Tibial artery (tissue), 4 donors: ENCODE measurements around the gene DLG2.

Experiments
- DNase-seq, 2 donors: peaks; one replicate each; pipeline ENCODE4 v3.0.0-alpha.2; 2019
- H3K27ac ChIP-seq, 2 donors: fragments of 200-600 bp; sonication (generic) in 1 of 2; 1 replicate in 1 of 2; 2 replicates in 1 of 2; pipeline ENCODE4 v1.5.1; 2018 to 2019; ENCODE audit warnings: mild to moderate bottlenecking in 1 of 2
- H3K27me3 ChIP-seq, 2 donors: fragments of 200-600 bp; sonication (generic) in 1 of 2; one replicate each; pipeline versions ENCODE4 v1.5.1 to v1.6.0; 2016 to 2019
- H3K36me3 ChIP-seq, 3 donors: fragments of 200-600 bp; sonication (generic) in 2 of 3; one replicate each; pipeline ENCODE4 v1.5.1; 2016 to 2019; ENCODE audit warnings: mild to moderate bottlenecking in 2 of 3
- H3K4me1 ChIP-seq, 4 donors: fragments of 200-600 bp; sonication (generic) in 2 of 4; 1 replicate in 3 of 4; 2 replicates in 1 of 4; pipeline ENCODE4 v1.5.1; 2016 to 2019
- H3K4me3 ChIP-seq, 2 donors: fragments of 200-600 bp; sonication (generic) in 1 of 2; 1 replicate in 1 of 2; 2 replicates in 1 of 2; pipeline ENCODE4 v1.5.1; 2018 to 2019; ENCODE audit warnings: mild to moderate bottlenecking in 2 of 2
- H3K9me3 ChIP-seq, 3 donors: fragments of 200-600 bp; sonication (generic) in 1 of 3; one replicate each; pipeline ENCODE4 v1.5.1; 2016 to 2019
- CTCF ChIP-seq, 2 experiments: fragments of 200-600 bp in 1 of 2; fragments of 450-650 bp in 1 of 2; IDR thresholded peaks; one replicate each; pipeline ENCODE4 v1.5.1; 2017 to 2019; ENCODE audit warnings: antibody characterized with exemption in 2 of 2, mild to moderate bottlenecking in 1 of 2, moderate library complexity in 1 of 2
- intact Hi-C: fragments of 100-400 bp; cut with DNase I; formaldehyde crosslinking; loops from one replicate; pipeline ENCODE4 v1.15.0; 2023; ENCODE audit warnings: low total_unique reads

Gene DLG2

DNA sequence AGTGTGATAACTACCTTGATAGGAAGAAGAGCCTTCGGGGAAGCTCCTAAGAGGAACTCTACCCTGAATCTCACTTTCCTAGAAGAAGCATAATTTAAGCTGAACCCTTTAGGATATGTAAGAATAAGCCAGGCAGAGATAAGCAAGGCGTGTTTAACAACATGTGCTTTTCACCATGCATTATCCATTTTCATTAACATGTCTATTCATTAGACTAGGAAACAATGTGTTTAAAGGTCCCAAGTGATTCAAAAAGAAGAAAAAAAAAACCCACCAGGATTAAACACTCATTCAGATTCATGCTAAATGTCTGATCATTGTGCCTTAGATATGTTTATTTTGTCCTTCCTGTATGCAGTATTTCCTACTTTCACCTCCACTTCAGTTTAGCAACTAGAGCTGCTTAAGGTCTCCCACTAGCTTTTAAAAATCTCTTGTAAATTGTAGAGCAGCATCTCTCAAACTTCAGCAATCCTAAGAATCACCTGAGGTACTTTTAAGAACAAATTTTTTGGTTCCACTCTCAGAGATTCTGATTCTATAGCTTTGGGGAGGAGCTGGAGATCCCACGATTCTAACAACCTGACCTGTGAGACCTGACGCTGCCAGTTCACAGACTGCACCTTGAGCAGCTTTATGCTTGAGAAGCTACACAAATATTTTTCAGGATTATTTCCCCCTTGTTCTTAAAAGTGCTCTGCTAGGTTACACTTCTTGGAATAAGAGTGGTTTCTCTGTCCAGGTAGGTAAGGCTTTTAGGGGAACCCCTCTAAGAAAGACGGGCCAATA, 1385.6 kb downstream of the DLG2 start:
- Histone ChIP-seq H3K4me1 (no peaks in the 10 kb centered on the region), H3K9me3 (no peaks in the 10 kb centered on the region), H3K27me3 (no peaks in the 10 kb centered on the region), H3K27ac (no peak overlapping the region), H3K4me3 (no peak overlapping the region), H3K36me3 (no peaks in the 10 kb centered on the region)
- intact Hi-C loops, result no loop called here
- no peak for TF ChIP-seq CTCF (IDR thresholded peaks at IDR 0.05)
- no peak for DNase-seq

- Histone ChIP-seq H3K9me3 (no peaks in the 10 kb centered on the region), H3K4me3 (no peak overlapping the region), H3K27ac (no peak overlapping the region), H3K36me3 (no peaks in the 10 kb centered on the region), H3K4me1 (no peaks in the 10 kb centered on the region), H3K27me3 (no peaks in the 10 kb centered on the region)
- no peak for TF ChIP-seq CTCF (IDR thresholded peaks at IDR 0.05)
- intact Hi-C loops, result no loop called here
- DNase-seq, result no peak
These were observed 1386.3 kb downstream of the DLG2 start for GRCh38 chr11:84240847-84241246.

DNA sequence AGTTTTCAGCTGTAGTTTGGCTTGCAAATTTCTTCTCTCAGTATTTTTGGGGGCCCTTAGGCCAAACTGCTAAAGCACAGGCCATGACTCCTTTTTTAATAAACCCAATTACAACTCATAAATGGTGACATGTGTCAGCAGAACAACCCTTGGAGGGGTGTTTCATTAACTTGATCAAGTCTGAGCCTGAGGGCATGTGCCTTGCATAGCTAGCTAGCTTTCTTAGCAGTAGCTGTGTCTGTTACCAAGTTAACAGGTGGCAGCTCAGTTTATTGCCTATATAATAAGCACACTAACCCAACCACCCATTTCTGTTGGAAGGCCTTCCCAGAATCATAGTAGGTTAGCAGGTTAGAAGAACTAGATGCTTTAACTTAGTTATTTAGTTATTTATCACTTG, 1390.7 kb downstream of the DLG2 start:
- DNase-seq, result no peak

DNA sequence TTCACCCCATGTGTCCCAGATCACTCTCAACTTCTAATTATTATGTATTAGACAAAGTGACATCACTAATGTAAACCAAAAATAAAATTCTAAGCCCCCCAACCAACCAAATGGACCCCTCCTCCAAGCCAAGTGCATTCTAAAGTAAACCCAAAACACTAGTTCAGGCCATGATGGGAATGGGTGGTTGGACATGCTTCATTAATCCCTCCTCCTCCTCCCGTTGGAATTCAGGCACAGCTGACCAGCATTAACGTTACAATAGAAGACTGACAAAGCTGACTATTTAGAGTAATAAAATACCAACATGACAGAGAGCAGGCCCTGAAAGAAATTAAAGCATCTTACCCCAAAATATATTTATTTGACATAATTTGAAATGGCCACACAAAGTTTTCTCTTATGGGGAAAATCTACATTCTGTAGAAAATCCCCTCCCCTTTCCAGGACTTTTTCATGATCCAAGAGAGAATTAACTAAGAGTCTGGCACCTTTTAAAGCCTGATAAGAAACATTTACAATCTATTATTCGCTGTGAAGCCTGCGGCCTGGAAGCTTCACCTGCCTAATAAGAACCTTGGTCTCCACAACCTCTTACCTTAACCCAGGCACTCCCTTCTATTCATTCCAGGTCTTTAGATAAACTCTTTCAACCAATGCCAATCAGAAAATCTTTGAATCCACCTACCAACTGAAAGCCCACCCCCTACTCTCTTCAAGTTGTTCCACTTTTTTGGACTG, 1392.5 kb downstream of the DLG2 start:
- no peak for DNase-seq
- no peak overlapping the region for H3K27ac ChIP-seq

More for the DNA sequence above, 1390.7 kb downstream of the DLG2 start:
- H3K27ac ChIP-seq, result no peak overlapping the region
- H3K4me3 ChIP-seq, result no peak overlapping the region
- H3K4me1 ChIP-seq, result no peaks in the 10 kb centered on the region
- TF ChIP-seq CTCF (IDR thresholded peaks at IDR 0.05), result no peak
- H3K9me3 ChIP-seq, result no peaks in the 10 kb centered on the region
- no peaks in the 10 kb centered on the region for H3K27me3 ChIP-seq
- H3K36me3 ChIP-seq, result no peaks in the 10 kb centered on the region
- intact Hi-C loops, result no loop called here

DNA sequence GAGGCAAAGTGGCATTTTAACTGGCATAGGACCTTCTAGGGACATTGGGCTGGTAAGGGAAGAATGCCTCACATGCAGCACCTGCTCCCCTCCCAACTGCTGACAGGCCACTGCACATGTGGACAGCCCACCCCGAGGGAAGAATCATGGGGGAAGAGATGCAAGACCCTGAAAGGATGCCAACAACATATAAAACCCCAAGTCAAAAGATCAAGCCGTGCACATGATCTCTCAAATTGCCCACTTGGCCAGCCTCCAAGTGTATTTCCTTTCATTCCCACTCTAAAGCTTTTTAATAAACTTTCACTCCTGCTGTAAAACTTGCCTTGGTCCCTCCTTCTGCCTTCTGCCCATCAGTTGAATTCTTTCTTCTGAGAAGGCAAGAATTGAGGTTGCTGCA, 1393.1 kb downstream of the DLG2 start:
- intact Hi-C loops, result no loop called here
- H3K27ac ChIP-seq, result no peak overlapping the region
- H3K4me3 ChIP-seq, result no peak overlapping the region
- TF ChIP-seq CTCF (IDR thresholded peaks at IDR 0.05), result no peak
- no peaks in the 10 kb centered on the region for H3K4me1 ChIP-seq
- H3K9me3 ChIP-seq, result no peaks in the 10 kb centered on the region
- H3K27me3 ChIP-seq, result no peaks in the 10 kb centered on the region
- H3K36me3 ChIP-seq, result no peaks in the 10 kb centered on the region
- no peak for DNase-seq

More for the DNA sequence above, 1392.5 kb downstream of the DLG2 start:
- Histone ChIP-seq H3K4me3 (no peak overlapping the region), H3K4me1 (no peaks in the 10 kb centered on the region), H3K36me3 (no peaks in the 10 kb centered on the region), H3K27me3 (no peaks in the 10 kb centered on the region), H3K9me3 (no peaks in the 10 kb centered on the region)
- no peak for TF ChIP-seq CTCF (IDR thresholded peaks at IDR 0.05)
- intact Hi-C loops, result no loop called here
